ENCODE measurements around the gene RESP18.
"Not testable (repeated sequence)": the region's sequence is repeated elsewhere in the genome, so short reads cannot be mapped to it uniquely, and the experiment has no call there.

Gene RESP18

GRCh38 chr2:219287580-219288265, 44.8 kb downstream of the RESP18 start:
- 86% methylated on average over 10 of the region's 10 CpGs for WGBS
- H3K27ac ChIP-seq (ENCODE audit: low read length, poor library complexity, severe bottlenecking): no peak overlapping the region
- no peaks in the 10 kb centered on the region for H3K27me3 ChIP-seq (ENCODE audit: control insufficient read depth in 1 of 2, insufficient read depth in 1 of 2, low read length in 2 of 2)
- H2BK5ac ChIP-seq (ENCODE audit: low read depth, low read length, poor library complexity, severe bottlenecking): no peak overlapping the region
- H3K4me1 ChIP-seq (ENCODE audit: control insufficient read depth, insufficient read depth, low read depth, low read length): peaks cover 19% of the 10 kb centered on the region
- H4K8ac ChIP-seq (ENCODE audit: low read length): no peak overlapping the region
- no peak overlapping the region for H2AK5ac ChIP-seq (ENCODE audit: low read length, severe bottlenecking)
- H2AFZ ChIP-seq (ENCODE audit: low read depth, low read length): no peak overlapping the region
- H3K4me3 ChIP-seq (ENCODE audit: insufficient read depth in 1 of 2, low read depth in 1 of 2, low read length in 2 of 2): no peak overlapping the region
- H3K23ac ChIP-seq (ENCODE audit: low read length in 2 of 2): no peak overlapping the region
- DNase-seq: no peak
- no peak overlapping the region for H2BK15ac ChIP-seq (ENCODE audit: low read depth, poor library complexity, severe bottlenecking)
- no peak overlapping the region for H3K4ac ChIP-seq (ENCODE audit: low read depth in 1 of 2, low read length in 2 of 2)
- no peak overlapping the region for H2BK12ac ChIP-seq (ENCODE audit: low read length in 2 of 2)
- peak overlapping the region; percentile 15 for H3K9ac ChIP-seq (ENCODE audit: low read length)
- H3K4me2 ChIP-seq (ENCODE audit: low read length, poor library complexity, severe bottlenecking): no peak overlapping the region
- H4K91ac ChIP-seq (ENCODE audit: low read length): no peak overlapping the region
- no peaks in the 10 kb centered on the region for H3K9me3 ChIP-seq (ENCODE audit: control insufficient read depth, low read length)
- peaks cover 7% of the 10 kb centered on the region for H3K79me1 ChIP-seq (replicated peaks; ENCODE audit: low read length, poor library complexity, severe bottlenecking)
- H3K36me3 ChIP-seq (ENCODE audit: control insufficient read depth in 1 of 2, insufficient read depth in 2 of 2, low read depth in 1 of 2, low read length in 2 of 2): peaks cover 30 to 41% of the 10 kb centered on the region in 2 experiments
- no peak overlapping the region for H2BK120ac ChIP-seq (ENCODE audit: low read depth, low read length)
- H3K14ac ChIP-seq (ENCODE audit: low read length in 2 of 2): no peak overlapping the region
- H3K18ac ChIP-seq (ENCODE audit: low read depth in 1 of 2, low read length in 2 of 2): no peak overlapping the region

DNA sequence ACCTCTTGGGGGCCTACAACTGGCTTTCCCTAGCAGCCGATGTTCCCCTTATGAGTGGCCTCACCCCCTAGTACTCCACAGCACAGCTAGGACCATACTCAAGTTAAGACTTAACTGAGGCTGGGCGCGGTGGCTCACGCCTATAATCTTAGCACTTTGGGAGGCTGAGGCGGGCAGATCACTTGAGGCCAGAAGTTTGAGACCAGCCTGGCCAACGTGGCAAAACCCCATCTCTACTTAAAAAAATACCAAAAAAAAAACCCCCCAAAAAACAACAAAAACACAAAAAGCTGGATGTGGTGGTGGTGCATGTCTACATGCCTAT, 45.5 kb downstream of the RESP18 start:
- not testable (repeated sequence) for H4K8ac ChIP-seq (ENCODE audit: low read length)

DNA sequence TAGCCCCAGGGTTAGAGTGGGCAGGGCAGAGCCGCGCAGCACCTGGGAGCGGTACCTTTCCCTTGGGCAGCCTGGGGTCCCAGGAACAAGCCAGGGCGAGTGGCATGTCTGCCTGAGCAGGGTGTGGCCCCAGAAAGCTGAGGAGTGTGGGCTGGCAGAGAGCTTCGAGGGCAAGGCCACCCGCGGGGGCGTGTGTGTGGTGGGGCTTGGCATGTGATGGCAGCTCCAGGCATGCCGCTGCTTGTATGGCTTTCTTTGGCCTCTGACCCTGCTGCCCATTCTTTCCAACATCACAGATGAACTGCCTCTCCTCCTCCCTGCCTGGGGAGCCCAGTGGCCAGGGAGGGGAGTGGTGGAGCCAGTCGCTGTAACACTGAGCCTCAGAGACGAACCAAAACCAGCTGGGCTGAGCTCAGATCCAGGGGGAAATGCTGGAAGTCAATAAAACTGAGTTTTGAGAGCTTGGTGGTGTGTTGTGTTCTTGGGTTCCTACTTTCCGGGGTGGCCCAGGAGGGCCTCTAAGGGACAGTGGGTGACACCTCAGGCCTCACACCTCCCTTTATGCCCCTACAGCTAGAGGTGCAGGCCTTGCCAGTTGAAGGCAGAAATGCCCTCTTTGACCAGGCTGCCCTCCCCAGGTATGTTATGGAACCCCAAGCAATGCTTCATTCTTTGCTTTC, 46.0 kb downstream of the RESP18 start:
- H3K36me3 ChIP-seq (ENCODE audit: control insufficient read depth in 1 of 2, insufficient read depth in 2 of 2, low read depth in 1 of 2, low read length in 2 of 2): peaks cover 41 to 47% of the 10 kb centered on the region in 2 experiments
- H3K9me3 ChIP-seq (ENCODE audit: control insufficient read depth, low read length): no peaks in the 10 kb centered on the region
- peak overlapping the region; percentile 66 for H3K9ac ChIP-seq (ENCODE audit: low read length)
- H2BK5ac ChIP-seq (ENCODE audit: low read depth, low read length, poor library complexity, severe bottlenecking): no peak overlapping the region
- no peak overlapping the region for H3K4ac ChIP-seq (ENCODE audit: low read depth in 1 of 2, low read length in 2 of 2)
- no peak for DNase-seq
- H3K4me1 ChIP-seq (ENCODE audit: control insufficient read depth, insufficient read depth, low read depth, low read length): peaks cover 19% of the 10 kb centered on the region
- no peak overlapping the region for H3K27ac ChIP-seq (ENCODE audit: low read length, poor library complexity, severe bottlenecking)
- H4K8ac ChIP-seq (ENCODE audit: low read length): no peak overlapping the region
- peak overlapping the region in 1 of 2 experiments; percentile 64 for H2BK12ac ChIP-seq (ENCODE audit: low read length in 2 of 2)
- H2BK120ac ChIP-seq (ENCODE audit: low read depth, low read length): no peak overlapping the region
- peak overlapping the region in 1 of 2 experiments; percentile 34 for H3K4me3 ChIP-seq (ENCODE audit: insufficient read depth in 1 of 2, low read depth in 1 of 2, low read length in 2 of 2)
- no peak overlapping the region for H2BK15ac ChIP-seq (ENCODE audit: low read depth, poor library complexity, severe bottlenecking)
- H3K4me2 ChIP-seq (ENCODE audit: low read length, poor library complexity, severe bottlenecking): no peak overlapping the region
- H2AK5ac ChIP-seq (ENCODE audit: low read length, severe bottlenecking): no peak overlapping the region
- no peak overlapping the region for H2AFZ ChIP-seq (ENCODE audit: low read depth, low read length)
- H4K91ac ChIP-seq (ENCODE audit: low read length): no peak overlapping the region
- peaks cover 7% of the 10 kb centered on the region for H3K79me1 ChIP-seq (replicated peaks; ENCODE audit: low read length, poor library complexity, severe bottlenecking)
- no peak overlapping the region for H3K18ac ChIP-seq (ENCODE audit: low read depth in 1 of 2, low read length in 2 of 2)
- H3K23ac ChIP-seq (ENCODE audit: low read length in 2 of 2): no peak overlapping the region
- WGBS: 94% methylated on average over 6 of the region's 12 CpGs
- no peaks in the 10 kb centered on the region for H3K27me3 ChIP-seq (ENCODE audit: control insufficient read depth in 1 of 2, insufficient read depth in 1 of 2, low read length in 2 of 2)
- H3K14ac ChIP-seq (ENCODE audit: low read length in 2 of 2): no peak overlapping the region

More for the DNA sequence above, 45.5 kb downstream of the RESP18 start:
- Histone ChIP-seq H3K36me3 (ENCODE audit: control insufficient read depth in 1 of 2, insufficient read depth in 2 of 2, low read depth in 1 of 2, low read length in 2 of 2) (peaks cover 36 to 42% of the 10 kb centered on the region in 2 experiments), H3K9ac (ENCODE audit: low read length) (peak overlapping the region; percentile 66), H3K4me1 (ENCODE audit: control insufficient read depth, insufficient read depth, low read depth, low read length) (peaks cover 19% of the 10 kb centered on the region), H3K4me3 (ENCODE audit: insufficient read depth in 1 of 2, low read depth in 1 of 2, low read length in 2 of 2) (peak overlapping the region in 1 of 2 experiments; percentile 34)
- H2BK15ac ChIP-seq (ENCODE audit: low read depth, poor library complexity, severe bottlenecking); H3K27me3 ChIP-seq (ENCODE audit: control insufficient read depth in 1 of 2, insufficient read depth in 1 of 2, low read length in 2 of 2); H3K79me1 ChIP-seq (replicated peaks; ENCODE audit: low read length, poor library complexity, severe bottlenecking); H3K27ac ChIP-seq (ENCODE audit: low read length, poor library complexity, severe bottlenecking); H3K4ac ChIP-seq (ENCODE audit: low read depth in 1 of 2, low read length in 2 of 2); H3K23ac ChIP-seq (ENCODE audit: low read length in 2 of 2); H2BK120ac ChIP-seq (ENCODE audit: low read depth, low read length); DNase-seq; H3K14ac ChIP-seq (ENCODE audit: low read length in 2 of 2); H2AFZ ChIP-seq (ENCODE audit: low read depth, low read length); H3K9me3 ChIP-seq (ENCODE audit: control insufficient read depth, low read length); H2AK5ac ChIP-seq (ENCODE audit: low read length, severe bottlenecking); H3K4me2 ChIP-seq (ENCODE audit: low read length, poor library complexity, severe bottlenecking); H3K18ac ChIP-seq (ENCODE audit: low read depth in 1 of 2, low read length in 2 of 2); H2BK5ac ChIP-seq (ENCODE audit: low read depth, low read length, poor library complexity, severe bottlenecking); H4K91ac ChIP-seq (ENCODE audit: low read length); H2BK12ac ChIP-seq (ENCODE audit: low read length in 2 of 2): not testable (repeated sequence)
- over 99% methylated on average over 5 of the region's 6 CpGs for WGBS

DNA sequence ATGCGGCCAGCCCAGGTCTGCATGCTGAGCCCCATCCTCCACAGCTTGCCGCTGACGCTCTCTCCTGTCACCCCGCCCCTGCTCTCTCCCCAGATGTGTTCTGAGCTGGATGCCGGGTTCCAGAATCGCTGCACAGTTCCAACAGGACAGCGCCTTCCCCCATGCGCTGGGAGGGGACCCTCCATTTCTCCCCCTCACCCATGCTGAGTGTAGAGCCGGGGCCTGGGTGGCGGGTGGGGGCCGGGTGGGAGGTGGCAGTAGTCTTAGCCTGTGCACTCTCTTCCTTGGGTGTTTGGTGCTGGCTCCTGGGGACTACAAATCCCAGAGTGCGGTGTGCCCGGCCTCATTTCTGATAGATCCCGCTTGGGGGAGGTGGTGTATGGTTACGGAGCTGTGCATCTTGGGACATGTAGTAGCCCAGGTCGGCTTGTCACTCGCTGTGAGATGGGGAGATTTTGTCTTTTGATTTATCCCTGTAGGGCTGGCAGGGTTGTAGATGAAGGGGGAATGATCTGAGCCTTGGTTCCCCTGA, 46.6 kb downstream of the RESP18 start:
- peaks cover 23% of the 10 kb centered on the region for H3K4me1 ChIP-seq (ENCODE audit: control insufficient read depth, insufficient read depth, low read depth, low read length)
- H3K4ac ChIP-seq (ENCODE audit: low read depth in 1 of 2, low read length in 2 of 2): no peak overlapping the region
- no peak overlapping the region for H2AFZ ChIP-seq (ENCODE audit: low read depth, low read length)
- no peak overlapping the region for H3K14ac ChIP-seq (ENCODE audit: low read length in 2 of 2)
- H2BK12ac ChIP-seq (ENCODE audit: low read length in 2 of 2): no peak overlapping the region
- no peaks in the 10 kb centered on the region for H3K27me3 ChIP-seq (ENCODE audit: control insufficient read depth in 1 of 2, insufficient read depth in 1 of 2, low read length in 2 of 2)
- no peak overlapping the region for H4K91ac ChIP-seq (ENCODE audit: low read length)
- no peak overlapping the region for H3K4me2 ChIP-seq (ENCODE audit: low read length, poor library complexity, severe bottlenecking)
- no peak overlapping the region for H4K8ac ChIP-seq (ENCODE audit: low read length)
- peaks cover 47 to 52% of the 10 kb centered on the region in 2 experiments for H3K36me3 ChIP-seq (ENCODE audit: control insufficient read depth in 1 of 2, insufficient read depth in 2 of 2, low read depth in 1 of 2, low read length in 2 of 2)
- H2BK5ac ChIP-seq (ENCODE audit: low read depth, low read length, poor library complexity, severe bottlenecking): no peak overlapping the region
- WGBS: 68% methylated on average over 13 of the region's 17 CpGs
- no peak for DNase-seq
- H3K27ac ChIP-seq (ENCODE audit: low read length, poor library complexity, severe bottlenecking): no peak overlapping the region
- peak overlapping the region in 1 of 2 experiments; percentile 56 for H3K4me3 ChIP-seq (ENCODE audit: insufficient read depth in 1 of 2, low read depth in 1 of 2, low read length in 2 of 2)
- no peak overlapping the region for H3K23ac ChIP-seq (ENCODE audit: low read length in 2 of 2)
- H2BK120ac ChIP-seq (ENCODE audit: low read depth, low read length): no peak overlapping the region
- H3K79me1 ChIP-seq (replicated peaks; ENCODE audit: low read length, poor library complexity, severe bottlenecking): peaks cover 11% of the 10 kb centered on the region
- no peak overlapping the region for H3K18ac ChIP-seq (ENCODE audit: low read depth in 1 of 2, low read length in 2 of 2)
- H3K9ac ChIP-seq (ENCODE audit: low read length): peak overlapping the region; percentile 74
- no peaks in the 10 kb centered on the region for H3K9me3 ChIP-seq (ENCODE audit: control insufficient read depth, low read length)
- H2BK15ac ChIP-seq (ENCODE audit: low read depth, poor library complexity, severe bottlenecking): no peak overlapping the region
- no peak overlapping the region for H2AK5ac ChIP-seq (ENCODE audit: low read length, severe bottlenecking)

All from mesenchymal stem cell (in vitro differentiated cells and primary cell).